SK-N-SH (cell line): ENCODE results near the gene TSACC. TPM values are rescaled to one million over a fixed set of nuclear protein-coding genes. Genes with fewer than 3 reads are reported as not detected.

Source experiments
- CTCF ChIA-PET: fragments of 300-600, 350-600 bp; formaldehyde crosslinking; extraction: SDS; loops from one replicate; lab custom pipeline; 2021; lab: Yijun Ruan, JAX
- POLR2A ChIA-PET: fragments of 350-600 bp; sonication (Branson Sonifier 250); formaldehyde crosslinking; extraction: SDS; loops from one replicate; lab custom pipeline; 2020; ENCODE audit warnings: antibody characterized with exemption, inconsistent platforms; lab: Yijun Ruan, JAX
- DNase-seq: peaks from one replicate; pipeline ENCODE4 v3.0.0; 2012
- H2AFZ ChIP-seq: fragments of 200-600 bp; sonication (generic); 2 replicates; pipeline ENCODE4 v1.8.1; 2016; ENCODE audit warnings: antibody characterized with exemption, mild to moderate bottlenecking, low read depth
- H3F3A ChIP-seq: fragments of 200-600 bp; sonication (generic); replicated peaks from 2 replicates; pipeline ENCODE3; 2016; ENCODE audit warnings: antibody characterized with exemption, mild to moderate bottlenecking; ENCODE audit not compliant: insufficient read depth
- H3K27ac ChIP-seq, 2 experiments: fragments of 200-500 bp in 1 of 2; fragments of 200-600 bp in 1 of 2; sonication (Bioruptor generic) in 1 of 2; sonication (generic), shearing (Covaris generic) in 1 of 2; 2 replicates each; pipeline versions ENCODE4 v1.5.1 to v1.6.1; 2014 to 2016; ENCODE audit warnings: low read depth in 2 of 2, inconsistent platforms in 1 of 2, low read length in 1 of 2, mild to moderate bottlenecking in 1 of 2, mixed read lengths in 1 of 2
- H3K27me3 ChIP-seq: fragments of 200-600 bp; sonication (generic), shearing (Covaris generic); 2 replicates; pipeline ENCODE4 v1.6.1; 2016; ENCODE audit warnings: mixed run types; ENCODE audit not compliant: insufficient read depth
- H3K36me3 ChIP-seq, 2 experiments: fragments of 200-500 bp in 1 of 2; fragments of 200-600 bp in 1 of 2; sonication (Bioruptor generic) in 1 of 2; sonication (generic) in 1 of 2; replicated peaks in 1 of 2; 2 replicates each; pipeline versions ENCODE3 to v1.5.1; 2014 to 2016; ENCODE audit warnings: low read length in 1 of 2, mild to moderate bottlenecking in 1 of 2; ENCODE audit not compliant: insufficient read depth in 2 of 2, control insufficient read depth in 1 of 2
- H3K4me1 ChIP-seq, 2 experiments: fragments of 200-500 bp in 1 of 2; fragments of 200-600 bp in 1 of 2; sonication (Bioruptor generic) in 1 of 2; sonication (generic), shearing (Covaris generic) in 1 of 2; 2 replicates each; pipeline versions ENCODE4 v1.5.1 to v1.6.1; 2014 to 2016; ENCODE audit warnings: low read depth in 1 of 2, low read length in 1 of 2, mixed run types in 1 of 2; ENCODE audit not compliant: insufficient read depth in 2 of 2, control insufficient read depth in 1 of 2
- H3K4me2 ChIP-seq: fragments of 200-600 bp; sonication (generic), shearing (Covaris generic); 2 replicates; pipeline ENCODE4 v1.6.1; 2017; ENCODE audit warnings: mixed run types
- H3K4me3 ChIP-seq, 2 experiments: fragments of 200-500 bp in 1 of 2; fragments of 200-600 bp in 1 of 2; sonication (Bioruptor generic) in 1 of 2; sonication (generic), shearing (Covaris generic) in 1 of 2; 2 replicates each; pipeline versions ENCODE4 v1.5.1 to v1.8.1; 2014 to 2016; ENCODE audit warnings: low read depth in 2 of 2, inconsistent platforms in 1 of 2, low read length in 1 of 2, mild to moderate bottlenecking in 1 of 2, mixed read lengths in 1 of 2, moderate library complexity in 1 of 2
- H3K79me2 ChIP-seq: fragments of 200-600 bp; sonication (generic); 2 replicates; pipeline ENCODE4 v1.8.1; 2017; ENCODE audit warnings: mild to moderate bottlenecking; ENCODE audit not compliant: insufficient read depth
- H3K9ac ChIP-seq: fragments of 200-600 bp; sonication (generic); 2 replicates; pipeline ENCODE4 v1.6.1; 2017; ENCODE audit warnings: mixed run types
- H3K9me2 ChIP-seq: fragments of 200-600 bp; sonication (generic); 2 replicates; pipeline ENCODE4 v1.6.1; 2017; ENCODE audit warnings: mixed run types
- H3K9me3 ChIP-seq: fragments of 200-600 bp; sonication (generic); 2 replicates; pipeline ENCODE4 v1.6.1; 2017; ENCODE audit warnings: mixed run types, mild to moderate bottlenecking, moderate library complexity
- H4K20me1 ChIP-seq: fragments of 200-600 bp; sonication (generic); 2 replicates; pipeline ENCODE4 v1.6.1; 2017; ENCODE audit warnings: mild to moderate bottlenecking, mixed run types; ENCODE audit not compliant: insufficient read depth
- CTCF ChIP-seq: fragments of 200-600 bp; sonication (generic); IDR thresholded peaks from 2 replicates; pipeline ENCODE4 v1.6.1; 2017; ENCODE audit warnings: antibody characterized with exemption, mild to moderate bottlenecking, moderate library complexity
- ELF1 ChIP-seq: IDR thresholded peaks from 2 replicates; pipeline ENCODE4 v1.4.0; 2012
- NFIC ChIP-seq: IDR thresholded peaks from 2 replicates; pipeline ENCODE4 v1.4.0; 2012; ENCODE audit warnings: borderline replicate concordance
- REST ChIP-seq: IDR thresholded peaks from 2 replicates; pipeline ENCODE4 v1.6.1; 2012; ENCODE audit warnings: mild to moderate bottlenecking, low read depth, low read length, moderate library complexity
- SIN3A ChIP-seq: IDR thresholded peaks from 2 replicates; pipeline ENCODE4 v1.6.1; 2012; ENCODE audit warnings: low read depth, mild to moderate bottlenecking, low read length, moderate library complexity, borderline replicate concordance
- TAF1 ChIP-seq: IDR thresholded peaks from 2 replicates; pipeline ENCODE4 v1.6.1; 2012; ENCODE audit warnings: low read depth, mild to moderate bottlenecking, low read length, moderate library complexity, borderline replicate concordance
- WGBS: methylation state at CpG from one replicate; pipeline ENCODE4 v1.1.6; 2017; ENCODE audit warnings: low lambda C conversion rate; 5-methylcytosine and 5-hydroxymethylcytosine counted together
- polyA plus RNA-seq, 3 experiments: library from polyadenylated mRNA; depleted of rRNA; stranded (reverse); fragments of >200 nt; gene quantifications; 2 replicates each; pipeline ENCODE4 v1.2.3, GENCODE V29; 2012

Gene TSACC
- polyA plus RNA-seq, 1 of the 3 experiments (the other 2 are of a cell fraction): 1.5 TPM

- TF ChIP-seq REST (no peak), SIN3A (no peak), ELF1 (no peak), TAF1 (no peak)
Measured at GRCh38 chr1:156337052-156337887, 1.1 kb upstream of the TSACC start (continued).

GRCh38 chr1:156337888-156338179 lies 492 bp upstream of the TSACC start:
- POLR2A ChIA-PET: interaction anchor here (0.7 to 1.3 kb wide), 2 partner anchors 12 to 125 kb away, joined by 3 to 4 read pairs; partner anchors contain the start of gene PMF1
- peak overlapping the region; percentile 67 to 84 for H3K27ac ChIP-seq

More at GRCh38 chr1:156337888-156338179, 492 bp upstream of the TSACC start:
- no peaks in the 10 kb centered on the region for H3F3A ChIP-seq
- H3K9ac ChIP-seq: peak overlapping the region; percentile 75
- CTCF ChIA-PET: interaction anchor here (0.6 to 1.3 kb wide), 4 partner anchors 18 to 274 kb away, joined by 3 to 7 read pairs (median 4); no protein-coding TSS in a partner anchor
- 0% methylated on average over 12 of the region's 14 CpGs for WGBS
- peaks cover 44% of the 10 kb centered on the region for H3K79me2 ChIP-seq
- DNase-seq: no peak
- TF ChIP-seq NFIC (no peak), CTCF (peak; percentile 31)
- TF ChIP-seq, all 33 proteins: peak for 1
- Histone ChIP-seq H4K20me1 (peaks cover 18% of the 10 kb centered on the region), H3K27me3 (no peaks in the 10 kb centered on the region), H2AFZ (peak overlapping the region; percentile 64), H3K4me1 (peaks cover 9 to 12% of the 10 kb centered on the region in 2 experiments; a peak in 3 of 4 replicates), H3K9me3 (no peaks in the 10 kb centered on the region), H3K9me2 (no peaks in the 10 kb centered on the region), H3K4me2 (peak overlapping the region; percentile 73), H3K4me3 (peak overlapping the region; percentile 63 to 78), H3K36me3 (peaks cover 30 to 31% of the 10 kb centered on the region in 2 experiments)
